Measurements from ENCODE around the gene ZAR1L.

DNA sequence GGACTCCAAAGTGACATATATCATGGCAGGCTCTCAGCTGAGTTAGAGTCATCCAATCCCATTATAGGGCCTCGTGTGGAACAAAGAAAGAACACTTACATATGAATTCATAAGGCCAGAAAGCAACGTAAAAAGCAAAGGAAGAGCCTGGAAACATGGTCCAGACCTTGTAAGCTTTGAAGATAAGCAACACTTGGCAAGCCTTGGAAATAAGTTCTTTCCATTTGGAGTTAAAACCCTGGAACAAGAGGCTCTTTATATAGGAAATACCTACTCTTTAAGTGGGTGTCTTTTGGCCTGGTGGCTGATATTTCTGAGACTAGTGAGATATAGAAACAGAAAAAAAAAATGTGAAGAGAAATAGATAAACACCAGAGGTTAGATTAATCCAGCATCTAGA lies 49.4 kb downstream of the ZAR1L start:
- TF ChIP-seq EZH2phosphoT487 (IDR thresholded peaks at IDR 0.05; ENCODE audit: borderline replicate concordance, low read length) = no peak
- TF ChIP-seq, protein P1, sequence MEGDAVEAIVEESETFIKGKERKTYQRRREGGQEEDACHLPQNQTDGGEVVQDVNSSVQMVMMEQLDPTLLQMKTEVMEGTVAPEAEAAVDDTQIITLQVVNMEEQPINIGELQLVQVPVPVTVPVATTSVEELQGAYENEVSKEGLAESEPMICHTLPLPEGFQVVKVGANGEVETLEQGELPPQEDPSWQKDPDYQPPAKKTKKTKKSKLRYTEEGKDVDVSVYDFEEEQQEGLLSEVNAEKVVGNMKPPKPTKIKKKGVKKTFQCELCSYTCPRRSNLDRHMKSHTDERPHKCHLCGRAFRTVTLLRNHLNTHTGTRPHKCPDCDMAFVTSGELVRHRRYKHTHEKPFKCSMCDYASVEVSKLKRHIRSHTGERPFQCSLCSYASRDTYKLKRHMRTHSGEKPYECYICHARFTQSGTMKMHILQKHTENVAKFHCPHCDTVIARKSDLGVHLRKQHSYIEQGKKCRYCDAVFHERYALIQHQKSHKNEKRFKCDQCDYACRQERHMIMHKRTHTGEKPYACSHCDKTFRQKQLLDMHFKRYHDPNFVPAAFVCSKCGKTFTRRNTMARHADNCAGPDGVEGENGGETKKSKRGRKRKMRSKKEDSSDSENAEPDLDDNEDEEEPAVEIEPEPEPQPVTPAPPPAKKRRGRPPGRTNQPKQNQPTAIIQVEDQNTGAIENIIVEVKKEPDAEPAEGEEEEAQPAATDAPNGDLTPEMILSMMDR (IDR thresholded peaks at IDR 0.05; ENCODE audit: low read depth, low read length, poor library complexity, severe bottlenecking) = no peak
